ENCODE results near the gene TBCD.

Gene TBCD

DNA sequence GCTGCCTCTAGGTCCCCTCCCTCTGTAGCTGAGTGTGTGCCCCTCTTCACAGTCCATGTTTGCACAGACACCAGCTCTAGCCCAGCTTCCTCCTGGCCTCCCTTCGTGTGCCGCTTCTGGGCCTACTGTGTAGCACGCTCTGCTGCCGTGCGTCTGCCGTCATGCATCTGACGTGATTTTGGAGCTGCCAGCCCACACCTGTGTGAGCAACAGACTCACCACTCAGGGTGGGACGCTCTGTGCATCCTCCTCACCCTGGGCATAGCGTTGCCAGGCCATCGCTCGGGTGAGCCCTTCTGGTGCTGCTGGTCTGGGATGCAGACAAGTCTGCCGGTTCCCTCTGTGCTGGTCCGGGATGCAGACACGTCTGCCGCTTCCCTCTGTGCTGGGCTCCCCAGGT, 127.4 kb downstream of the TBCD start:
- DNase-seq (ENCODE audit: low read depth in 2 of 2) = no peak
- TF ChIP-seq, protein P1, sequence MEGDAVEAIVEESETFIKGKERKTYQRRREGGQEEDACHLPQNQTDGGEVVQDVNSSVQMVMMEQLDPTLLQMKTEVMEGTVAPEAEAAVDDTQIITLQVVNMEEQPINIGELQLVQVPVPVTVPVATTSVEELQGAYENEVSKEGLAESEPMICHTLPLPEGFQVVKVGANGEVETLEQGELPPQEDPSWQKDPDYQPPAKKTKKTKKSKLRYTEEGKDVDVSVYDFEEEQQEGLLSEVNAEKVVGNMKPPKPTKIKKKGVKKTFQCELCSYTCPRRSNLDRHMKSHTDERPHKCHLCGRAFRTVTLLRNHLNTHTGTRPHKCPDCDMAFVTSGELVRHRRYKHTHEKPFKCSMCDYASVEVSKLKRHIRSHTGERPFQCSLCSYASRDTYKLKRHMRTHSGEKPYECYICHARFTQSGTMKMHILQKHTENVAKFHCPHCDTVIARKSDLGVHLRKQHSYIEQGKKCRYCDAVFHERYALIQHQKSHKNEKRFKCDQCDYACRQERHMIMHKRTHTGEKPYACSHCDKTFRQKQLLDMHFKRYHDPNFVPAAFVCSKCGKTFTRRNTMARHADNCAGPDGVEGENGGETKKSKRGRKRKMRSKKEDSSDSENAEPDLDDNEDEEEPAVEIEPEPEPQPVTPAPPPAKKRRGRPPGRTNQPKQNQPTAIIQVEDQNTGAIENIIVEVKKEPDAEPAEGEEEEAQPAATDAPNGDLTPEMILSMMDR (IDR thresholded peaks at IDR 0.05; ENCODE audit: low read depth, low read length) = no peak
- H3K4me3 ChIP-seq (replicated peaks in 1 of 2; ENCODE audit: low read depth in 2 of 2, low read length in 2 of 2) = no peak overlapping the region

DNA sequence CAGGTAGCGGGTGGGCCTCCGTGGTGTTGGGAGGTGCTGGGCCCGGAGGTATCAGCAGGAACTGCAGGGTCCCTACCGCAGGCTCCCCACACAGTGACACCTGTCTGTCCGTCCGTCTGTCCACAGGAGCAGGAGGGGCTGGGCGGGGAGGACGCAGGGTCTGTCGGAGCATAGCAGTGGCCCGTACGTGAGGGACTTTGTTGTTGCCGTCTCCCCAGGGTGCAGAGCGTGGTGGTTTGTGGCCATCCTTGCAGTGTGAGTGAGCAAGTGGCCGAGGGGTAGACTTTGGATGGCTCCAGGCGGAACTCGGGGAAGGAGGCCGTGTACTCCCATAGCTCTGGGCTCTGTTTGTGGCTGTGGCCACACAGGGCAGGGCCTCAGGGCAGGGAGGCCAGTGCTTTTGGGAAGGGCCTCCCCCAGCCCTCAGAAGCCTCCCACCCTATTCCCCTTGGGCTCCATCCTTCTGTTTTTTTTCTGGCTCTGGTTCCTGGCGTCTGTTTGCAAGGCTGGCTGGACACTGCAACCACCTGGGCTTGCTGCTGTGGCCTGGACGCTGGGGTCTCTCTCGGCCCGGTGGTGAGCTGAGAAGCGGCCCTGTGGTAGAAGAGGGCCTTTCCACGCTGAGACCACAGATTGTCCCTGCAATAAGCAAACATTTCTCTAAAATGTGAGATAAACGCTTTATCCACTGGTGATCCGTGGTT, 128.9 kb downstream of the TBCD start:
- no peak for DNase-seq (ENCODE audit: low read depth in 2 of 2)
- H3K4me3 ChIP-seq (replicated peaks in 1 of 2; ENCODE audit: low read depth in 2 of 2, low read length in 2 of 2) = no peak overlapping the region
- TF ChIP-seq, protein P1 (IDR thresholded peaks at IDR 0.05; ENCODE audit: low read depth, low read length) = no peak

DNA sequence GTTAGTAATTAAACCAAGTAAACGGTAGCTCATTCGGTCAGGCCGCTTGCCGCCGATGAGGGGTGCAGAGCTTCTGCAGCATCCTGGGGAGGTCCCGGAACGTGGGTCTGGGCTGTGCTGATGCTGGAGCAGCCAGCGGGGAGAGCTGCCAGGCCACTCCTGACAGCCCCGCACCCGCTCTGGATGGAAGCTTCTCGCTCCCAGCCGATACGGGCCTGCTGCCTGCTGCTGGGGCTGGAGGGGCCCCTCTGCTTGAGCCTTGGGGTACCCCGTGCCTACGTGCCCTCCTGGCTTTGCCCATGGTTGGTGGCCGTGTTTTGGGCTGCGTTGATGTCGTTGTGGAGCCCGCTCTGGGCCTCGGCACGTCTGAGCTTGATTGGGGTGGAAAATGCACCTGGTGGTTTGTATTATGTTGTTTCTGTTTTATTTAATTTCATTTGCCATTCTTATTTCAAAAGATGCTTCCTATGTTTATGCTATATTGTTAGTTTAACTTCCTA, 129.5 kb downstream of the TBCD start:
- H3K4me3 ChIP-seq (replicated peaks in 1 of 2; ENCODE audit: low read depth in 2 of 2, low read length in 2 of 2) = no peak overlapping the region
- TF ChIP-seq, protein P1 (IDR thresholded peaks at IDR 0.05; ENCODE audit: low read depth, low read length) = no peak
- DNase-seq (ENCODE audit: low read depth in 2 of 2) = no peak

DNA sequence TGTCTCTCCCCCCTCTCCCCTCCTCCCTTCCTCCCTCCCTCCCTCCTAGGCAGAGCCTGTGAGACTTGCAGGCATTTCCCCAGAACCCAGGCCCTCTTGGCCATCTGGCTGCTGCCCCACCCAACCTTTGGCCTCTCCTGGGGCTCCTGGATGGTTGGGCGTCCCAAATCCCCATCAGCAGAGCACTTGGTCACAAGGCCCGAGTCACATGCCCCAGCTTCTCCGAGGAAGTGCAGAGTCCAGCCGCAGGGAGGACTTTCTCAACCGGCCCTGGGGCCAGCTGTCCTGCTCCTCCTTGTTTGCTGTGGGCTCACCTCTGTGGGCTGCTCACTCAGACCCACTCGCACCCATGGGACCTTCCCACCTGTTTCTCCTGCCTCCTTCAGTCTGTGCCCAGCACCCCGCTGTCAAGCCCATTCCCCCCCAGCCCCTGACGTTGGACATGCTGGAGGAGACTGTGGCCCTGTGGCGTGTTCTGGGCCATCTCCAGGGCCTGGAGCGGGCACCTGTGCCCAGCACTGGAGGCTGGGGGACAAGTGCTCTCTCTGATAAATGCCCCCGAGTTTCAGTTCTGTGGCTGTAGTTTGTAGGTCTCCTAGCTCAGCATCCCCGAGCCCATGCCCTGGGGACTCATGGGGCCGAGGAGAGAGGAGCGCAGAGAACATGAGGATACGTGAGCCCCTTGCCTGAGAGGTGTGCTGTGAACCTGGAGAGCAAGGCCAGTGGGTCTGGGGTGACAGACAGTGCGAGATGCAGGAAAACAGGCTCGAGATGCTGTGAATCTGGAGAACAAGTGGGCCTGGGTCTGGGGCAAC, 130.2 kb downstream of the TBCD start:
- TF ChIP-seq, protein P1 (IDR thresholded peaks at IDR 0.05; ENCODE audit: low read depth, low read length) = no peak
- no peak overlapping the region for H3K4me3 ChIP-seq (replicated peaks in 1 of 2; ENCODE audit: low read depth in 2 of 2, low read length in 2 of 2)
- no peak for DNase-seq (ENCODE audit: low read depth in 2 of 2)

DNA sequence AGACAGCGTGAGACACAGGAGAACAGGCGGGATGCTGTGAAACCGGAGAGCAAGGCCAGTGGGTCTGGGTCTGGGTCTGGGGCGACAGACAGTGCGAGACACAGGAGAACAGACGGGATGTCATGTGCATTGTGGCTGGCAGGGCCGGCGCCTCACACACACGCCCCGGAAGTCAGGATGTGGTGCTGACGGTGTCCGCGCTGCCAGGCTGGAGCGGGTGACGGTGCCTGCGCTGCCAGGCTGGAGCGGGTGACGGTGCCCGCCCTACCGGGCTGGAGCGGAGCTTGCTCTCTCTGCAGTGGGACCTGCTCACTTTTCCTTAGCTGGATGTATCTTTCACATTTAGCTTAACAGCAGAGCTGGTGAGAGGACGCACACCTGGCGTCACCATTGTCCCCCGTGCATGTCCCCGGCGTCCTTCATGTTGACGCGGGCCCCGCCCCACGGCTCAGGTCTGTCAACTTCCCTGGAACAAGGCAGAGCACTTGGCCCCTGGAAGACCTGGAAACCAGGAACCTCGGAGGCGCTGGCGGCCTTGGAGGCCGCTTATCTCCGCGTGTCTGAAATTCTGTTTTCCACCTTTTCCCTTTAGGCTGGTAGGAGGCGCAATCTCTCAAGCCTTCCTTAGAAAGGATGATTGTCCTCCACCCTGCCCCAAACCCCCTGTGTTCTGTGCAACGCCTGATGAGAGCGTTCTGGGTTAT, 131.0 kb downstream of the TBCD start:
- TF ChIP-seq, protein P1 (IDR thresholded peaks at IDR 0.05; ENCODE audit: low read depth, low read length) = no peak
- H3K4me3 ChIP-seq (replicated peaks in 1 of 2; ENCODE audit: low read depth in 2 of 2, low read length in 2 of 2) = no peak overlapping the region
- no peak for DNase-seq (ENCODE audit: low read depth in 2 of 2)

DNA sequence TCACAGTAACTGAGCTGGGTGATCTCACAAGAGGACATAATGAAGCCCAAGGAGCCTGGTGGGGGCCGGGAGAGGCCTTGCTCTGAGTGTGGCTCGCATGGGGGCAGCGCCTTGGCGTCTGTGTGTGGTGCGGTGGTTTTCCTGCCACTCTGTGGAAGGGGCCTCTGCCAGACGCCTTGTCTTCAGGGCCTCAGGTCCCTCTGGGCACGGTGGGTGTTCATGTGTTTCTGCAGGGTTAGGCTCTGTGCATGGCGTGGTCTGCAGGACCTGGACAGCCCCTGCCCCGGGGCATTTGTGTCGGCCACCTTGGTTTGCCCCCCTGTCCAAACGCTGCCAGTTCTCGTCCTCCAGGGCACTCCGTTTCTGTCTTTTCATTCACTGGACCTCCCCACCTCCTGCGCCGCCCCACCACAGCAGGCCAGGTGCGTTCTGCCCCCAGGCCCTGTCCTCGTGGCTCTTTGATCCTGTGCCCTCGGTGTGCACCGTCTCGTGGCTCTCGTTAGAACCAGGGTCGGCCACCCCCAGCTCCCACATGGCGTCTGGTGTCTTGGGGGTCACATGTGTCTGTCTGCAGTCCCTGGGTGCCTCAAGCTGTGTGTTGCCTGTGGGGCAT, 131.7 kb downstream of the TBCD start:
- no peak for DNase-seq (ENCODE audit: low read depth in 2 of 2)
- TF ChIP-seq, protein P1 (IDR thresholded peaks at IDR 0.05; ENCODE audit: low read depth, low read length) = no peak
- H3K4me3 ChIP-seq (replicated peaks in 1 of 2; ENCODE audit: low read depth in 2 of 2, low read length in 2 of 2) = no peak overlapping the region

All from cardiac fibroblast (primary cell).